DMS 273 treated with DMSO at 0.1 percent for 48 hours (cell line): ENCODE data around the gene EIPR1.

ENCODE experiments used
- DNase-seq: peaks from one replicate; lab custom pipeline; 2025; lab: John Stamatoyannopoulos, UW

Gene EIPR1

GRCh38 chr2:3174626-3175567, 202.7 kb downstream of the EIPR1 start:
- no peak for DNase-seq

GRCh38 chr2:3173031-3173430, 204.6 kb downstream of the EIPR1 start:
- DNase-seq, result no peak

GRCh38 chr2:3172265-3172935, 205.2 kb downstream of the EIPR1 start:
- DNase-seq, result no peak

- DNase-seq, result no peak
These were observed 205.9 kb downstream of the EIPR1 start for GRCh38 chr2:3171564-3172264.

- DNase-seq, result no peak
These were observed 206.7 kb downstream of the EIPR1 start for GRCh38 chr2:3170792-3171455.

GRCh38 chr2:3169106-3169870, 208.3 kb downstream of the EIPR1 start:
- DNase-seq, result no peak

GRCh38 chr2:3168230-3168891, 209.3 kb downstream of the EIPR1 start:
- no peak for DNase-seq

- DNase-seq, result no peak
These were observed 214.2 kb downstream of the EIPR1 start for GRCh38 chr2:3163401-3163800.

GRCh38 chr2:3162442-3163077, 215.1 kb downstream of the EIPR1 start:
- DNase-seq, result no peak

- DNase-seq, result no peak
These were observed 216.8 kb downstream of the EIPR1 start for GRCh38 chr2:3160751-3161330.

- no peak for DNase-seq
These were observed 217.7 kb downstream of the EIPR1 start for GRCh38 chr2:3159782-3160545.

GRCh38 chr2:3154700-3155099, 222.9 kb downstream of the EIPR1 start:
- no peak for DNase-seq

- DNase-seq, result no peak
These were observed 223.5 kb downstream of the EIPR1 start for GRCh38 chr2:3154146-3154545.

- DNase-seq, result no peak
These were observed 226.3 kb downstream of the EIPR1 start for GRCh38 chr2:3151153-3151918.

- DNase-seq, result no peak
These were observed 228.0 kb downstream of the EIPR1 start for GRCh38 chr2:3149441-3150217.

- DNase-seq, result no peak
These were observed 228.9 kb downstream of the EIPR1 start for GRCh38 chr2:3148716-3149115.
